Stimulated activated CD8-positive, alpha-beta memory T cell treated with anti-CD3 and anti-CD28 coated beads, Interleukin-7, amount 100 ng/mL, for 1 hour (primary cell): ENCODE measurements around the gene PTPDC1.

ENCODE experiments used
- DNase-seq, 2 donors: peaks; one replicate each; pipeline ENCODE4 v3.0.0-alpha.2; 2020; ENCODE audit warnings: low read depth in 2 of 2

Gene PTPDC1

GRCh38 chr9:94140791-94141790 is 56.8 kb downstream of the PTPDC1 start:
- no peak for DNase-seq

- no peak for DNase-seq
These were observed 58.1 kb downstream of the PTPDC1 start for GRCh38 chr9:94142353-94142752.

DNA sequence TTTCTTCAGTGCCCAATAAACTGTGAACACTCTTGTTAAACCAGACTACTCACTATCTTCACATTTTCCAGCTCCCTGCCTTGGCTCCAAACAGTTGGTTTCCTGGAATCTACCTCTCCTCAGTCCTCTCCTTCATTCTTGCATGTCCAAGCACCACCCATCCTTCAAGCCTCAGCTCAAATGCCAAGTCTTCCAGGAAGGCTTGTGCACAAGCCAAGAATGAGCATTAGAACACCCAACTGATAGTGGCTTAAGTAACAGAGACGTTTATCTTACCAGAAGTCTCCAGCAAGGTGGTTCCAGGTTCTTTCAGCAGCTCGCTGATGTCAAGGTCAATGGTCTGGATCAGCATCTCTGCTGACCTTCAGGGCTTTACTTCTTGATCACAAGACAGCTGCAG is 60.1 kb downstream of the PTPDC1 start:
- DNase-seq = no peak

- no peak for DNase-seq
These were observed 61.4 kb downstream of the PTPDC1 start for GRCh38 chr9:94145640-94146039.

- no peak for DNase-seq
These were observed 63.5 kb downstream of the PTPDC1 start for GRCh38 chr9:94147776-94148175.

GRCh38 chr9:94148419-94148818 is 64.2 kb downstream of the PTPDC1 start:
- DNase-seq = no peak

GRCh38 chr9:94149696-94150095 is 65.4 kb downstream of the PTPDC1 start:
- no peak for DNase-seq

- DNase-seq = no peak
These were observed 66.1 kb downstream of the PTPDC1 start for GRCh38 chr9:94150279-94150828.

- no peak for DNase-seq
These were observed 66.8 kb downstream of the PTPDC1 start for GRCh38 chr9:94150890-94151650.

GRCh38 chr9:94153905-94154304 is 69.6 kb downstream of the PTPDC1 start:
- DNase-seq = no peak

- DNase-seq = no peak
These were observed 72.2 kb downstream of the PTPDC1 start for GRCh38 chr9:94156348-94157049.

DNA sequence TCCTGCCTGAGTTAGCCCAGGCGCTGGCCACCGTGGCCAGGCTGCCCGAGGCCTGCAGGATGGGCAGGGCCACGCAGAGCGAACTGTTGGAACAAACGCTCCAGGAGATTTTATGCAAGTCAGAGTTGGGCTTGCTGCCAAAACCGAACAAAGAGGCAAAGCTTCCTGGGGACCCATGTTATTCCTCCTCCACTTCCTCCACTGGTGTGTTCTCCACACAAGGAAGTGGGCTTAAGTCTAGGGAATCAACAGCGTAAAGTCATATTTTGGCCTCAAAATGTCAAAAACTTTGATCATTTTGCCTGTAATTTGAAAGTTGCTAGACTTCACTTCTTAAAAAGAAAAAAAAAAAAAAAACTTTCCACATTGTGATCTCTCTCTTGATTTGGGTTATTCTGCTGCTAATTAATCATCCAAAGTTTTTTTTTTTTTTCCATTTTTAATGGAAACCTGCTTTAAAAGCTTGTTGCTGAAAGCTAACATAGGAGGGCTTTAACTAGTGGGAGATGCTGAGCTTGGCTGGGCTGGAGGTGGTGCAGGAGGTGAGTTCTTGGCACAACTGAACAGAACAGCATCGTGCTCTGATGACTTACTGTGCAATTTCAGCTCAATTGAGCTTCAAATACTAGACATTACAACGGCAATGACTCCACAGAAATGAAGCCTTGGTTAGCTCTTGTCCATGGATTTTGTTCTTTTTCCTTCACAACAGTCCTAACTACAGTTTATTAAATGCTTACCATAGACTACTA is 73.0 kb downstream of the PTPDC1 start:
- DNase-seq = no peak
